Endothelial cell of umbilical vein (primary cell): ENCODE data around the gene NR2C1. TPM values are rescaled to one million over a fixed set of nuclear protein-coding genes. Genes with fewer than 3 reads are reported as not detected.

Experiments
- BruUV-seq: library from RNA; stranded (reverse); fragments of 400-500 nt; replicated peaks from 2 replicates; lab custom pipeline; 2021; lab: Mats Ljungman, UMichigan
- CTCF ChIA-PET: fragments of 300-600, 350-600 bp; sonication (Branson Sonifier 250); formaldehyde crosslinking; loops from one replicate; lab custom pipeline; 2021; ENCODE audit warnings: antibody characterized with exemption, inconsistent platforms; lab: Charles Lee
- POLR2A ChIA-PET: fragments of 300-600, 350-600 bp; sonication (Branson Sonifier 250); formaldehyde crosslinking; loops from one replicate; lab custom pipeline; 2021; ENCODE audit warnings: antibody characterized with exemption, inconsistent platforms; lab: Charles Lee
- DNase-seq: peaks from one replicate; pipeline ENCODE4 v3.0.0-alpha.2; 2011; ENCODE audit warnings: low read depth, low spot score
- FAIRE-seq: peaks from 2 replicates; lab custom pipeline; 2011; peaks lifted over from hg19 to GRCh38; lab: Jason Lieb, UNC
- H2AFZ ChIP-seq: 2 replicates; pipeline ENCODE4 v1.6.0; 2012; ENCODE audit warnings: low read depth, low read length, control low read depth, inconsistent platforms
- H3K27ac ChIP-seq: 2 replicates; pipeline ENCODE4 v1.5.1; 2011; ENCODE audit warnings: low read depth, mild to moderate bottlenecking, control low read depth, low read length, moderate library complexity; ENCODE audit not compliant: insufficient read depth
- H3K27me3 ChIP-seq, 2 experiments: 2 replicates each; pipeline versions ENCODE4 v1.6.0 to v1.6.1; 2011; ENCODE audit warnings: low read length in 2 of 2, mixed read lengths in 1 of 2; ENCODE audit not compliant: control insufficient read depth in 2 of 2, insufficient read depth in 2 of 2
- H3K36me3 ChIP-seq, 2 experiments: 2 replicates in 1 of 2; 3 replicates in 1 of 2; pipeline ENCODE4 v1.5.1; 2011; ENCODE audit warnings: low read length in 2 of 2, mild to moderate bottlenecking in 1 of 2, moderate library complexity in 1 of 2; ENCODE audit not compliant: control insufficient read depth in 2 of 2, insufficient read depth in 2 of 2; ENCODE audit errors: extremely low read depth in 1 of 2
- H3K4me1 ChIP-seq: 3 replicates; pipeline ENCODE4 v1.5.1; 2011; ENCODE audit warnings: mild to moderate bottlenecking, low read length; ENCODE audit not compliant: control insufficient read depth, insufficient read depth; ENCODE audit errors: extremely low read depth
- H3K4me2 ChIP-seq: 2 replicates; pipeline ENCODE4 v1.6.1; 2011; ENCODE audit warnings: low read length, control low read depth, mixed read lengths; ENCODE audit not compliant: insufficient read depth
- H3K4me3 ChIP-seq, 3 experiments: fragments of 200-600 bp in 1 of 3; sonication (generic), shearing (Covaris generic) in 1 of 3; replicated peaks in 1 of 3; 2 replicates each; pipeline ENCODE4 v1.5.1; 2011 to 2016; ENCODE audit warnings: control low read depth in 3 of 3, low read length in 3 of 3, mild to moderate bottlenecking in 2 of 3, inconsistent platforms in 1 of 3, low read depth in 1 of 3, moderate library complexity in 1 of 3; ENCODE audit not compliant: insufficient read depth in 1 of 3
- H3K79me2 ChIP-seq: 2 replicates; pipeline ENCODE4 v1.6.0; 2012; ENCODE audit warnings: low read length, inconsistent platforms; ENCODE audit not compliant: control insufficient read depth, insufficient read depth
- H3K9ac ChIP-seq: replicated peaks from 2 replicates; pipeline ENCODE3; 2011; ENCODE audit warnings: low read length, control low read depth; ENCODE audit not compliant: insufficient read depth; ENCODE audit errors: extremely low read depth
- H3K9me1 ChIP-seq: replicated peaks from 3 replicates; pipeline ENCODE4 v1.6.0; 2011; ENCODE audit warnings: mild to moderate bottlenecking, low read length; ENCODE audit not compliant: control insufficient read depth, insufficient read depth; ENCODE audit errors: extremely low read depth
- H3K9me3 ChIP-seq: replicated peaks from 2 replicates; pipeline ENCODE4 v1.5.1; 2012; ENCODE audit warnings: low read length, inconsistent platforms; ENCODE audit not compliant: control insufficient read depth, insufficient read depth
- H4K20me1 ChIP-seq: replicated peaks from 2 replicates; pipeline ENCODE3; 2011; ENCODE audit warnings: mild to moderate bottlenecking, low read length; ENCODE audit not compliant: control insufficient read depth, insufficient read depth; ENCODE audit errors: extremely low read depth
- CTCF ChIP-seq, 2 donors: IDR thresholded peaks; 1 replicate in 1 of 2; 2 replicates in 1 of 2; pipeline ENCODE4 v1.5.1; 2011; ENCODE audit warnings: low read length in 2 of 2, mild to moderate bottlenecking in 2 of 2, moderate library complexity in 2 of 2, control low read depth in 1 of 2, inconsistent platforms in 1 of 2, low read depth in 1 of 2; ENCODE audit not compliant: insufficient read depth in 1 of 2; ENCODE audit errors: extremely low read depth in 1 of 2
- EZH2 ChIP-seq: IDR thresholded peaks from 2 replicates; pipeline ENCODE4 v1.6.1; 2012; ENCODE audit warnings: borderline replicate concordance, low read depth, mild to moderate bottlenecking, moderate library complexity, low read length, inconsistent platforms; ENCODE audit not compliant: severe bottlenecking
- FOS ChIP-seq: IDR thresholded peaks from 2 replicates; pipeline ENCODE4 v1.6.1; 2011; ENCODE audit warnings: mild to moderate bottlenecking, low read length, moderate library complexity, borderline replicate concordance; ENCODE audit not compliant: insufficient read depth
- GATA2 ChIP-seq: IDR thresholded peaks from 2 replicates; pipeline ENCODE4 v1.7.0; 2011; ENCODE audit warnings: low read depth, mild to moderate bottlenecking, moderate library complexity, mixed read lengths, low read length; ENCODE audit not compliant: insufficient read length, insufficient read depth
- JUN ChIP-seq: IDR thresholded peaks from 2 replicates; pipeline ENCODE4 v1.6.1; 2011; ENCODE audit warnings: borderline replicate concordance, low read depth; ENCODE audit not compliant: insufficient read length, insufficient read depth
- MAX ChIP-seq: IDR thresholded peaks from 2 replicates; pipeline ENCODE4 v1.6.1; 2011; ENCODE audit not compliant: insufficient read depth, insufficient read length
- MYC ChIP-seq: IDR thresholded peaks from one replicate; pipeline ENCODE4 v1.6.1; 2011; ENCODE audit warnings: mild to moderate bottlenecking, low read depth, low read length
- POLR2A ChIP-seq: IDR thresholded peaks from 2 replicates; pipeline ENCODE4 v1.6.1; 2012; ENCODE audit warnings: low read depth, mild to moderate bottlenecking, control low read depth, low read length
- POLR2AphosphoS5 ChIP-seq: IDR thresholded peaks from 2 replicates; pipeline ENCODE4 v1.6.1; 2012; ENCODE audit warnings: low read depth, mild to moderate bottlenecking, control low read depth, low read length, moderate library complexity; ENCODE audit not compliant: insufficient read depth
- dilution Hi-C: fragments of 300-500 bp; cut with MboI; formaldehyde crosslinking; loops from one replicate; pipeline ENCODE4 v1.15.0; 2019; ENCODE audit warnings: low sequenced_read_pairs; ENCODE audit not compliant: extremely low pct_ligation_motif_present
- intact Hi-C: fragments of 100-400 bp; cut with micrococcal nuclease; formaldehyde crosslinking; loops from one replicate; pipeline ENCODE4 v1.10.0; 2022
- polyA plus RNA-seq, 4 experiments: library from polyadenylated mRNA; depleted of rRNA in 3 of 4; stranded (reverse) in 3 of 4; unstranded in 1 of 4; fragments of >200 nt; gene quantifications; 2 replicates each; pipeline versions ENCODE4 v1.2.1 to v1.2.3, GENCODE V29; 2011 to 2012; ENCODE audit warnings: missing spikeins in 1 of 4
- total RNA-seq: library from RNA; stranded (reverse); gene quantifications from 2 replicates; pipeline ENCODE4 v1.2.3, GENCODE V29; 2021

NR2C1 gene
- total and polyA plus RNA-seq, 2 donors (not counting 3 experiments of a cell fraction or from before 2014, with no cell fraction given), result 21.0 to 37.7 TPM

DNA sequence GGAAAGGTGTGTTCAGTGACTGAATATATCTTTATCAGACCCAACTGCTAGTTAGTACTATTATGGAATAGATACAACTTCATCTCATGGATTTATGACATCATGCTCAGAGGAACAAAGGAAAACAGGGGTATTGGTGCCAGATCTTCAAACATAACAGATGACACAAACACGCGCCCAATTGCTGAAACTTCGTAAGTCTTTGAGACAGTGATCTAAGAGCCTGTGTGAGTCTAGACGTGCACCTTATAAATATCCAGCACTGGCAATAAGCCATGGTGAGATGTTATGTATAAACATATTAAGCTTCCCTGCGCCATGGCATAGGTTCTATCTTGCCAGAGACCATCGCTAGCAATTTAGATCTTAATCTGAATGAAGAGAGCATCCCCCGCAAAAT, 42.2 kb upstream of the NR2C1 start:
- no TSS peak for BruUV-seq
- Histone ChIP-seq H3K27ac (no peak overlapping the region), H3K9ac (no peak overlapping the region), H3K9me3 (no peaks in the 10 kb centered on the region), H3K79me2 (no peaks in the 10 kb centered on the region), H3K4me3 (no peak overlapping the region), H4K20me1 (no peaks in the 10 kb centered on the region), H2AFZ (no peak overlapping the region), H3K4me1 (peaks cover 25% of the 10 kb centered on the region), H3K36me3 (peaks cover 0 to 3% of the 10 kb centered on the region in 2 experiments), H3K4me2 (no peak overlapping the region), H3K9me1 (no peaks in the 10 kb centered on the region), H3K27me3 (no peaks in the 10 kb centered on the region)
- no peak for DNase-seq
- no peak for TF ChIP-seq POLR2AphosphoS5
- TF ChIP-seq FOS, result no peak
- no peak for TF ChIP-seq JUN
- no peak for TF ChIP-seq MAX
- no peak for TF ChIP-seq EZH2
- no peak for TF ChIP-seq GATA2
- no peak for TF ChIP-seq MYC
- no peak for TF ChIP-seq CTCF (IDR thresholded peaks at IDR 0.05; ENCODE audit: extremely low read depth in 1 of 2, insufficient read depth in 1 of 2, low read depth in 1 of 2, low read length in 2 of 2)
- TF ChIP-seq POLR2A, result no peak
- intact Hi-C loops, result loop anchor here (5.0 kb wide), 1 partner anchor 568 kb away; no protein-coding TSS in a partner anchor
- ChIA-PET CTCF (interaction anchor here (4.1 to 5.4 kb wide), 2 partner anchors 100 to 218 kb away, joined by 91 to 131 read pairs; partner anchors contain the start of genes FGD6 and VEZT), POLR2A (no interaction called here)
- FAIRE-seq, result no peak
- dilution Hi-C loops, result loop anchor here (25.0 kb wide), 1 partner anchor 97 kb away; the partner anchor contains the start of genes FGD6 and VEZT
